T-helper 17 cell (primary cell): ENCODE measurements around the gene PRKACG. TPM values are rescaled to one million over a fixed set of nuclear protein-coding genes. Genes with fewer than 3 reads are reported as not detected.

Experiments used
- ATAC-seq: fragments of 150-1000 bp; cut with Tn5 transposase; 2 replicates; pipeline ENCODE4 v1.10.0; 2021; ENCODE audit warnings: mild to moderate bottlenecking, moderate library complexity
- DNase-seq, 3 donors: peaks; one replicate each; pipeline versions ENCODE4 v3.0.0 to v3.0.0-alpha.2; 2020 to 2021
- H3K9me3 ChIP-seq: one replicate; pipeline ENCODE4 v1.7.0; 2013; ENCODE audit warnings: low read length, mild to moderate bottlenecking; ENCODE audit not compliant: control insufficient read depth, poor library complexity, severe bottlenecking
- H3K27ac Mint-ChIP-seq: one replicate; pipeline ENCODE4 v1.8.0; 2022; ENCODE audit warnings: mild to moderate bottlenecking, moderate library complexity, mixed read lengths
- H3K27me3 Mint-ChIP-seq: one replicate; pipeline ENCODE4 v1.8.0; 2022; ENCODE audit warnings: mixed read lengths
- H3K36me3 Mint-ChIP-seq: one replicate; pipeline ENCODE4 v1.8.0; 2022; ENCODE audit warnings: low read depth, mixed read lengths
- H3K4me1 Mint-ChIP-seq: one replicate; pipeline ENCODE4 v1.8.0; 2022; ENCODE audit warnings: mild to moderate bottlenecking, mixed read lengths
- H3K4me3 Mint-ChIP-seq: one replicate; pipeline ENCODE4 v1.8.0; 2022; ENCODE audit warnings: mild to moderate bottlenecking, moderate library complexity, mixed read lengths
- total RNA-seq, 4 donors: library from RNA in 2 of 4; stranded (reverse) in 2 of 4; gene quantifications; one replicate each; pipeline ENCODE4 v1.2.3 and lab custom pipeline; 2022 to 2026

The PRKACG gene
- total RNA-seq, 2 donors from 2014 or later, result not detected

DNA sequence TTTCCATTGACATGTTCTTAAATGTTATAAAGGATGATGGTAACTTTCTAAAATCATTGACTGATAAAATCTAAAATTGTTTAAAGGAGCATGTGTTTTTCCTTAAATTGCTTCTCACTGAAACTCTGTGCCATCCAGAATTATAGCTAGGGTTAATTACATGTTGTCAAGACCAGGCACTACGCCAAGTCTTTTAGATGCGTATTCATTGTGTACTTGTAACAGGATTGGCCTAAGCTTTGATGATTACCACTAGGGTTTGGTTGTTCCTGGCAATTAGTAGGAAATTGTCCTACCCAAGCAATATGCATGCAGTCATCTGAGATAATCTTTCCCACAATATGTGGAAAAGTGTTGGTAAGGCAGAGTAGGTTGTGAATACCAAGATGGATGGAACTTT is 43.8 kb downstream of the PRKACG start:
- Mint-ChIP-seq H3K36me3 (no peaks in the 10 kb centered on the region), H3K27ac (no peak overlapping the region), H3K4me3 (no peak overlapping the region), H3K27me3 (no peaks in the 10 kb centered on the region), H3K4me1 (peaks cover 3% of the 10 kb centered on the region)
- H3K9me3 ChIP-seq, result no peaks in the 10 kb centered on the region
- ATAC-seq (no peak), DNase-seq (no peak)

DNA sequence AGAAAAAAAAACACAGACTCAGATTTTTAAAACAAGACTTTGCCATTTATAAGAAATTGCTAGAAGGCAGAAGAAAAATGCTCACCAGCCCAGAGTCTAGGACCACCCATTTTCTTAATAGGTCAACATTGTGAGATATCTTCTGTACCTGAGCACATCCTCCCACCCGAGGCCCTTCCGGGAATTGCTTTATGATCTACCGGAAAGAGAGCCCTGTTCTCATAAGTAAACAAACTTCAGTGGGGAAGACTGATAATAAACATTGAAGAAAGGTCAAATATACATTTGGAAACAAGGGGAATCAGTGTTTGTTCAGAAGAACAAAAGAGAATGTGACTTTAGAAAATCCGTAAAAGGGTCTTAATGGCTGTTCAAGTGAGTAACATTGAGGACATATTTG is 44.4 kb downstream of the PRKACG start:
- Mint-ChIP-seq H3K4me1 (peaks cover 3% of the 10 kb centered on the region), H3K27ac (no peak overlapping the region), H3K36me3 (no peaks in the 10 kb centered on the region), H3K27me3 (no peaks in the 10 kb centered on the region), H3K4me3 (no peak overlapping the region)
- ATAC-seq, result no peak
- no peaks in the 10 kb centered on the region for H3K9me3 ChIP-seq
- DNase-seq, result no peak

DNA sequence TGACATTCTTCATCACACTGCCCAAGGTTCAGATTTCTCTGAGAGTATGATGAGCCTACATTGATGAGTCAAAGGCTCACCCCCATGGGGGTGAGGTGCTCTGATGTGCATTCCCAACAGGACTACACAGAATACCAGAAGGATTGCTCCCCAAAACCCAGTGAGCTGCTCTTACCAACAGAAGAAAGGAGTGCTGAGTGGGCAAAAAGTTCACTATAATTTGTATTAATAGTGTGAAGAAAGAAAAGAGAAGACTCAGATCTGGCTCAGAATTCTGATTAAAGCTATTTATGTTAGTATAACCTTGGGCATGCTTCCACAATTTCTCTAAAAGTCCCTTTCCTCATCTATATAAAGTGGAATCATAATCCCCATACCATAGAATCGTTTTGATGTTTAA is 46.1 kb downstream of the PRKACG start:
- no peak for ATAC-seq

DNA sequence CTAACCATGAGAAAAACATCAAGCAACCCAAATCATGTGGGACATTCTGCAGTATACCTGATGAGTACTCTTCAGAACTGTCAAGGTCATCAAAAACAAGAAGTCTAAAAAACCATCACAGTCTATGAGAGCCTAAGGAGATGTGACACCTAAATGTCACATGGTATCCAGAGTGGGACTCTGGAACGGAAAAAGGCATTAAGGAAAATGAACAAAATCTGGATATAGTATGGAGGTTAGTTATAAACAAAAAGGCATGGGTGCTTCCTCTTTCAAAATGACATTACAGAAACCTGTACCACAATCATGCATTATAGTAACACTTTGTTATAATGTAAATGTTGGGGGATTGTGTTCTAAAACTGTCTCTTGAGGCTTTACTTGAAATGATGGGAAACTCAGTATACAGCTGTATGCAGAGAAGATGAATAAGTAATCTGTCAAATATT is 47.4 kb downstream of the PRKACG start:
- no peak overlapping the region for H3K27ac Mint-ChIP-seq
- DNase-seq (no peak), ATAC-seq (no peak)
- no peaks in the 10 kb centered on the region for H3K4me1 Mint-ChIP-seq
- no peaks in the 10 kb centered on the region for H3K9me3 ChIP-seq
- H3K4me3 Mint-ChIP-seq, result no peak overlapping the region
- H3K36me3 Mint-ChIP-seq, result no peaks in the 10 kb centered on the region
- H3K27me3 Mint-ChIP-seq, result peaks cover 12% of the 10 kb centered on the region

More for the DNA sequence above, 46.1 kb downstream of the PRKACG start:
- Mint-ChIP-seq H3K27ac (no peak overlapping the region), H3K27me3 (peaks cover 7% of the 10 kb centered on the region), H3K36me3 (no peaks in the 10 kb centered on the region), H3K4me1 (no peaks in the 10 kb centered on the region), H3K4me3 (no peak overlapping the region)
- no peak for DNase-seq
- H3K9me3 ChIP-seq, result no peaks in the 10 kb centered on the region

DNA sequence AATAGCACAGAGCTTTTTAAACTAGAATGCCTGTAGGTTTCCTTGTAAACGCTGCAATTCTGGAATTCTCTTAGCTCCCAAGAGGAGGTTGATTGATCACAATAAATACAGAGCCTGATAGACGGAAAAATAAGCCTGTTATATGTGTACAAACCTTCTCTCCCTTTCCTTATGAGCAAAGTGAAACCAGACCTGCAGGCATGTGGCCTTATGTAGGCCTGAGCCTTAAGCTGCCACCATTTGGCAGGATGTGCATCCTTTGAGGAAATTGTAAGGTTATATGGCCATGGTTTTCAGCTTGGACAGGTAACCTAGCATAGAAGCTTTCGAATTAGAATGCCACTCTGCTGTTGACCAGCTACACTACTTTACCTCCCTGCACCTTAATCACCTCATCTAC is 49.1 kb downstream of the PRKACG start:
- H3K36me3 Mint-ChIP-seq, result no peaks in the 10 kb centered on the region
- ATAC-seq, result no peak
- H3K4me1 Mint-ChIP-seq, result no peaks in the 10 kb centered on the region
- no peaks in the 10 kb centered on the region for H3K9me3 ChIP-seq
- no peak overlapping the region for H3K4me3 Mint-ChIP-seq
- no peak for DNase-seq
- peaks cover 28% of the 10 kb centered on the region for H3K27me3 Mint-ChIP-seq
- H3K27ac Mint-ChIP-seq, result no peak overlapping the region

DNA sequence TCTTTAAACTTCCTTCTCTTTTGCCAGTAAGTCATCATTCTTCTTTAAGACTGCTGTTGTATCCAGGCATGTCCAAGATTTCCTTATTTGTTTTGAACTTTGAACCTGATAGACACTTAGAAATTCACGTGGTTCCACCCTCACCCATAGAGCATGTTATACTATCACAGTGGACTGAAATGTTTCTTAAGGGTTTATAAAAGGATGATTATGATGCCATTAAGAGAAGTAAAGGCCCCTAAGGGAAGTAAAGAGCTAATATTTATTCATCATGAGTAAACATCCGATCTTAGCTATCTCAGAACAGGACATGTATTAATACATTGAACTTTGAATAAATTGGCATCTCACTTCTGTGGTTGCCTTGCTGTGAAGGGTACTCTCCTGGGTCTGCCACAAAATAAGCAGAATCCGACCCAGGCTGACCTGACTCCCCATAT is 49.8 kb downstream of the PRKACG start:
- no peaks in the 10 kb centered on the region for H3K9me3 ChIP-seq
- no peak overlapping the region for H3K27ac Mint-ChIP-seq
- H3K4me3 Mint-ChIP-seq, result no peak overlapping the region
- ATAC-seq, result no peak
- H3K27me3 Mint-ChIP-seq, result peaks cover 31% of the 10 kb centered on the region
- no peaks in the 10 kb centered on the region for H3K36me3 Mint-ChIP-seq
- no peaks in the 10 kb centered on the region for H3K4me1 Mint-ChIP-seq
- DNase-seq, result no peak

DNA sequence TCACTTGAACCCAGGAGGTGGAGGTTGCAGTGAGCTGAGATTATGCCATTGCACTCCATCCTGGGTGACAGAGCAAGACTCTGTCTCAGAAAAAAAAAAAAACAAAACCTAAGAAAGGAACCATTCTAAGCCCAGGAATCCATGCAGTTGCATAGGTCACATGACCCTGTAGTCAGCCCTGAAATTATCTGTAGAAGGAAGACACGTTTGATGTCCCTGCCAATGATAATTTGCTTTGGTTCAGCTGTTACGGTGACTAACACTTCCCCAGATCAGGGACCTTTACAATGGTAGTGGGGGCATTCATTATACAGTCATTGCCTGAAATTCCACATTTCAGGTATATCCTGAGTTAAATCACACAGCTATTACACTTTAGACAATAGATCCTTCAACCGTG is 50.5 kb downstream of the PRKACG start:
- no peak for ATAC-seq
- H3K36me3 Mint-ChIP-seq, result no peaks in the 10 kb centered on the region
- no peaks in the 10 kb centered on the region for H3K9me3 ChIP-seq
- H3K27me3 Mint-ChIP-seq, result peaks cover 31% of the 10 kb centered on the region
- H3K4me1 Mint-ChIP-seq, result no peaks in the 10 kb centered on the region
- no peak overlapping the region for H3K4me3 Mint-ChIP-seq
- DNase-seq, result no peak
- no peak overlapping the region for H3K27ac Mint-ChIP-seq

Other genes starting within 250 kb of the PRKACG start
- 10 to 100 TPM; 11.7 to 16.2 TPM for gene FXN, start 21.6 kb upstream of the PRKACG start, total RNA-seq
- gene TJP2, start 160.2 kb upstream of the PRKACG start, total RNA-seq, result 10 to 100 TPM; 21.1 to 30.2 TPM